ENCODE results near the gene PTPRM. TPM values are rescaled to one million over a fixed set of nuclear protein-coding genes. Genes with fewer than 3 reads are reported as not detected.

The PTPRM gene
- polyA plus RNA-seq, 1 donor (not counting 4 experiments of a cell fraction or from before 2014, with no cell fraction given), result 54.5 TPM

- Histone ChIP-seq H3K9me1 (ENCODE audit: control insufficient read depth, extremely low read depth, insufficient read depth, low read length) (no peaks in the 10 kb centered on the region), H3K79me2 (ENCODE audit: control insufficient read depth, insufficient read depth, low read length) (no peaks in the 10 kb centered on the region), H4K20me1 (ENCODE audit: control insufficient read depth, extremely low read depth, insufficient read depth, low read length) (no peaks in the 10 kb centered on the region), H3K4me2 (ENCODE audit: control insufficient read depth, extremely low read depth, insufficient read depth, low read depth, low read length) (no peak overlapping the region), H2AFZ (ENCODE audit: control insufficient read depth, low read length) (no peak overlapping the region), H3K27me3 (ENCODE audit: control insufficient read depth, extremely low read depth, insufficient read depth, low read length) (no peaks in the 10 kb centered on the region), H3K4me1 (ENCODE audit: control insufficient read depth, extremely low read depth, insufficient read depth, low read length) (peaks cover 16% of the 10 kb centered on the region), H3K9me3 (ENCODE audit: control insufficient read depth, low read depth, low read length) (no peaks in the 10 kb centered on the region), H3K27ac (ENCODE audit: control insufficient read depth, insufficient read depth, low read length) (peak overlapping the region; percentile 48), H3K9ac (ENCODE audit: control insufficient read depth, extremely low read depth, insufficient read depth, low read length) (no peak overlapping the region), H3K36me3 (ENCODE audit: control insufficient read depth in 2 of 2, extremely low read depth in 1 of 2, insufficient read depth in 2 of 2, low read length in 2 of 2) (no peaks in the 10 kb centered on the region), H3K4me3 (ENCODE audit: control insufficient read depth in 2 of 3, extremely low read depth in 1 of 3, insufficient read depth in 2 of 3, low read depth in 1 of 3, low read length in 3 of 3) (no peak overlapping the region)
- peak; percentile 55 for FAIRE-seq
- dilution Hi-C loops (cut with MboI; ENCODE audit: extremely low pct_ligation_motif_present, low sequenced_read_pairs), result no loop called here
- DNase-seq (ENCODE audit: low read depth, low spot score), result peak; percentile 38
- TF ChIP-seq EZH2 (IDR thresholded peaks at IDR 0.05; ENCODE audit: low read length) (no peak), CTCF (optimal IDR thresholded peaks at IDR 0.05 in 1 of 3, IDR thresholded peaks at IDR 0.05 in 1 of 3, conservative IDR thresholded peaks at IDR 0.05 in 1 of 3; ENCODE audit: extremely low read depth in 1 of 3, insufficient read depth in 2 of 3, low read length in 3 of 3) (no peak)
Measured at GRCh38 chr18:8116341-8117005, 549.4 kb downstream of the PTPRM start.

GRCh38 chr18:8117006-8117371, 549.9 kb downstream of the PTPRM start:
- H3K9me1 ChIP-seq (ENCODE audit: control insufficient read depth, extremely low read depth, insufficient read depth, low read length), result no peaks in the 10 kb centered on the region
- no peaks in the 10 kb centered on the region for H3K36me3 ChIP-seq (ENCODE audit: control insufficient read depth in 2 of 2, extremely low read depth in 1 of 2, insufficient read depth in 2 of 2, low read length in 2 of 2)
- H3K27ac ChIP-seq (ENCODE audit: control insufficient read depth, insufficient read depth, low read length), result peak overlapping the region; percentile 48
- H4K20me1 ChIP-seq (ENCODE audit: control insufficient read depth, extremely low read depth, insufficient read depth, low read length), result no peaks in the 10 kb centered on the region
- no peak overlapping the region for H3K9ac ChIP-seq (ENCODE audit: control insufficient read depth, extremely low read depth, insufficient read depth, low read length)
- DNase-seq (ENCODE audit: low read depth, low spot score), result no peak
- H3K4me1 ChIP-seq (ENCODE audit: control insufficient read depth, extremely low read depth, insufficient read depth, low read length), result peaks cover 19% of the 10 kb centered on the region
- H3K79me2 ChIP-seq (ENCODE audit: control insufficient read depth, insufficient read depth, low read length), result no peaks in the 10 kb centered on the region
- TF ChIP-seq CTCF (optimal IDR thresholded peaks at IDR 0.05 in 1 of 3, IDR thresholded peaks at IDR 0.05 in 1 of 3, conservative IDR thresholded peaks at IDR 0.05 in 1 of 3; ENCODE audit: extremely low read depth in 1 of 3, insufficient read depth in 2 of 3, low read length in 3 of 3), result no peak
- no peak for TF ChIP-seq EZH2 (IDR thresholded peaks at IDR 0.05; ENCODE audit: low read length)
- H3K9me3 ChIP-seq (ENCODE audit: control insufficient read depth, low read depth, low read length), result no peaks in the 10 kb centered on the region
- no peaks in the 10 kb centered on the region for H3K27me3 ChIP-seq (ENCODE audit: control insufficient read depth, extremely low read depth, insufficient read depth, low read length)
- no peak overlapping the region for H2AFZ ChIP-seq (ENCODE audit: control insufficient read depth, low read length)
- no peak overlapping the region for H3K4me2 ChIP-seq (ENCODE audit: control insufficient read depth, extremely low read depth, insufficient read depth, low read depth, low read length)
- FAIRE-seq, result no peak
- H3K4me3 ChIP-seq (ENCODE audit: control insufficient read depth in 2 of 3, extremely low read depth in 1 of 3, insufficient read depth in 2 of 3, low read depth in 1 of 3, low read length in 3 of 3), result no peak overlapping the region
- dilution Hi-C loops (cut with MboI; ENCODE audit: extremely low pct_ligation_motif_present, low sequenced_read_pairs), result no loop called here
